Activated CD8-positive, alpha-beta memory T cell treated with anti-CD3 and anti-CD28 coated beads, Interleukin-2, amount 50 U/mL, for 4 hours (primary cell): Measurements from ENCODE around the gene MIPOL1.
"Not testable (repeated sequence)": the region's sequence is repeated elsewhere in the genome, so short reads cannot be mapped to it uniquely, and the experiment has no call there.

Experiments
- DNase-seq: peaks from one replicate; pipeline ENCODE4 v3.0.0-alpha.2; 2020

MIPOL1 gene

DNA sequence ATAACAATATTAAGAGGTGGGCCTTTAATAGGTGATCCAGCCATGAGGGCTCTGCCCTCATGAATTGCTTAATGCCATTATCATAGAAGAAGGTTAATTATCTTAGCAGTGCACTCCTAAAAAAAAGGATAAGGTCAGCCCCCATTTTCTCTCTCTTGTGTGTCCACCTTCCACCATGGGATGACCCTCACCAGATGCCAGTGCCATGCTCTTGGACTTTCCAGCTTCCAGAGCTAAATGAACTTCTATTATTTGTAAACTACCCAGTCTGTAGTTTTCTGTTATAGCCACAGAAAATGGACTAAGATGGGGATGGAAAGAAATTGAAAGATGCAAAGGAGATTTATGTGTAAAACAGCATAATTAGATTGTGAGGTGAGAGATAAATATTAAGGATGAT is 271.9 kb downstream of the MIPOL1 start:
- no peak for DNase-seq

DNA sequence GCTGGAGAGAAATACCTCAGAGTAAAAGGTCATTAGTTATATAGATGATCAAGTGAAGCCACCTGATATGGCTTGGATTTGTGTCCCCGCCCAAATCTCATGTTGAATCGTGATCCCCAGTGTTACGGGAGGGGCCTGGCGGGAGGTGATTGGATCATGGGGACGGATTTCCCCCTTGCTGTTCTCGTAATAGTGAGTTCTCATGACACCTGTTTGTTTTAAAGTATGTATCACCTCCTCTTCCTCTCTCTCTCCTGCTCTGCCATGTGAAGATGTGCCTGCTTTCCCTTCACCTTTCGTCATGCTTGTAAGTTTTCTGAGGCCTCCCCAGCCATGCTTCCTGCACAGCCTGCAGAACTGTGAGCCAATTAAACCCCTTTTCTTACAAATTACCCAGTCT is 272.5 kb downstream of the MIPOL1 start:
- no peak for DNase-seq

DNA sequence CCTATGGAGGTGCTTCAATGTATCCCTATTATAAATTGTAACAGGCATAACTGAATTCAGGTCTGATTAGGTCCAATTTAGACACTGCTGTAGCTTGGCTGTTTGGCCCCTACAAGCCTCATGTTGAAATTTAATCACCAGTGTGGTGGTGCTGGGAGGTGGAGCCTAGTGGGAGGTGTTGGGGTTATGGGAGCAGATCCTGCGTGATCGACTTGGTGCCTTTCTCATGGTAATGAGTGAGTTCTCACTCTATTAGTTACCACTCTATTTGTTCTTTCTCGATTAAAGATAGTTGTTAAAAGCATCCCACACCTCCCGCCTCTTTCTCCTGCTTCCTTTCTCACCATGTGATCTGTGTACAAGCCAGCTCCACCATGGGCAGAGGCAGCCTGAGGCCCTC is 275.2 kb downstream of the MIPOL1 start:
- no peak for DNase-seq

- no peak for DNase-seq
These were observed 276.5 kb downstream of the MIPOL1 start for GRCh38 chr14:37474191-37474590.

- no peak for DNase-seq
These were observed 282.9 kb downstream of the MIPOL1 start for GRCh38 chr14:37480446-37481290.

DNA sequence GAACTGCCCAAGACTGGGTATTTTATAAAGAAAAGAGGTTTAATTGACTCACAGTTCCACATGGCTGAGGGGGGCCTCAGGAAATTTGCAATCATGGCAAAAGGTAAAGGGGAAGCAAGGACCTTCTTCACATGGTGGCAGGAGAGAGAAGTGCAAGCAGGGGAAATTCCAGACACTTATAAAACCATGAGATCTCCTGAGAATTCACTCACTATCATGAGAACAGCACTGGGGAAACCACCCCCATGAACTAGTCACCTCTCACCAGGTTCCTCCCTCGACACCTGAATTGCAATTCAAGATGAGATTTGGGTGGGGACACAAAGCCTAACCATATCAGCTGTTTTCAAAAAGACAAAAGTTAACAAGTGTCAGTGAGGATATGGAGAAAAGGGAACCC is 284.7 kb downstream of the MIPOL1 start:
- no peak for DNase-seq

DNA sequence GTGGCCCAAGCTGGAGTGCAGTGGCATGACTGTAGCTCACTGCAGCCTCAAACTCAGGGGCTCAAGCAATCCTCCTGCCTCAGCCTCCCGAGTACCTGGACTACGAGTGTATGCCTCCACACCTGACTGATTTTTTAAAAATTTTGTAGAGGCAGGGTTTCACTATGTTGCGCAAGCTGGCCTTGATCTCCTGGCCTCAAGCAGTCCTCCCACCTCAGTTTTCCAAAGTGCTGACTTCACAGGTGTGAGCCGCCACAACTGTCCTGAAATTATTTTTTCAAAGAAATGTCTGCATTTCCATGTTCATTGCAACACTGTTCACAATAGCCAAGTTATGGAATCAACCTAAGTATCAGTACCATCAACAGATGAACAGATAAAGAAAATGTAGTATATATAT is 285.9 kb downstream of the MIPOL1 start:
- no peak for DNase-seq

DNA sequence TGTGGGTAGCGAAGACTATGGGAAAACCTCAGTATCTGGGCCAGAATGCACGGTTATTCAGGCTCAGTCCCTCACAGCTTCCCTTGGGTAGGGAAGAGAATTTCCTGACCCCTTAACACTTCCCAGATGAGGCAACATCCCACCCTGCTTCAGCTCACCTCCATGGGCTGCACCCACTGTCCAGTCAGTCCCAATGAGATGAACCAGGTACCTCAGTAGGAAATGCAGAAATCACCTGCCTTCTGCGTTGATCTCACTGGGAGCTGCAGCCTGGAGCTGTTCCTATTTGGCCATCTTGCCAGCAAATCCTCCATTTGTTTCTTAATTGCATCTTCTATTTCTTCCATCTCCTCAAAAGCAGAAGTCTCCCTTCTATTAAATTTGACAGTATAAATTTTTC is 292.9 kb downstream of the MIPOL1 start:
- no peak for DNase-seq

- no peak for DNase-seq
These were observed 293.3 kb downstream of the MIPOL1 start for GRCh38 chr14:37491076-37491475.

- no peak for DNase-seq
These were observed 295.9 kb downstream of the MIPOL1 start for GRCh38 chr14:37493606-37494005.

DNA sequence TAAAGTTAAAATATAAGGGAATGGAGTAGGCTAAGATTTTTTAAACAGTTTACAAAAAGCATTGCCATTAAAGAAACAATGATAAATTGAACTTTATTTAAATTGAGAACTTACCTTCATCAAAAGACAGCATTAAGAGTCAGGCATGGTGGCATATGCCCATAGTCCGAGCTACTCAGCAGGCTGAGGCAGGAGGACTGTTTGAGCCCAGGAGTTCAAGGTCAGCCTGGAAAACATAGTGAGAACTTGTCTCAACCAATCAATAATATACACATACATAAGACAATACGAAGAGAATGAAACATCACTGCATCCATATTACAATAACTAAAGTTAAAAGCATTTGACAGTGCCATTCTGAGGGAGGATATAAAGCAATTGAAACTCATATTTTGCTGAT is 299.7 kb downstream of the MIPOL1 start:
- no peak for DNase-seq

DNA sequence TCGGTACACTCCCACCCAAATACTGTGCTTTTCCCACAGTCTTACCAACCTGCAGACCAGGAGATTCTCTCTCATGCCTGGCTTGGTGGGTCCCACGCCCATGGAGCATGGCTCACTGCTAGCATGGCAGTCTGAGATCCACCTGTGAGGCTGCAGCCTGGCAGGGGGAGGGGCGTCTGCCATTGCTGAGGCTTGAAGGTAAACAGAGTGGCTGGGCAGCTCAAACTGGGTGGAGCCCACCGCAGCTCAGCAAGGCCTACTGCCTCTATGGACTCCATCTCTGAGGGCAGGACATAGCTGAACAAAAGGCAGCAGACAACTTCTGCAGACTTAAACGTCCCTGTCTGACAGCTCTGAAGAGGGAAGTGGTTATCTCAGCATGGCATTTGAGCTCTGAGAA is 304.1 kb downstream of the MIPOL1 start:
- DNase-seq: no peak

DNA sequence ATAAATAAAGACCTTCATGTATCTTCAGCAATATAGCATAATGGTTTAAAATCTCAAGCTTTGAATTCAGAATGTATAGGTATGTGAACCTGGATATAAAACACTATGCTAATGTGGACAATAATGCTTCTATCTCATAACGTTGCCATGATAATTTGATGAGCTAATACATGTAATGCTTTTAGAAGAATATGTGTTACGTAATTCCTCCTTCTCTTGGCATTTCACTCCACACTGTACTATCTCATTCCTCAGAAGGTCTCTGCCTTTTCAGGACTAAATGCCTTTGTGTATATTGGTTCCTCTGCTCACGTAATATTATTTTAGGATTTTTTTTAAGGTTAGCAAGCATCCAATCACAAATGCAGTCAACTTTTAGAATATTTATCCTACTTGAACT is 310.8 kb downstream of the MIPOL1 start:
- no peak for DNase-seq

- DNase-seq: no peak
These were observed 314.4 kb downstream of the MIPOL1 start for GRCh38 chr14:37512173-37512572.

DNA sequence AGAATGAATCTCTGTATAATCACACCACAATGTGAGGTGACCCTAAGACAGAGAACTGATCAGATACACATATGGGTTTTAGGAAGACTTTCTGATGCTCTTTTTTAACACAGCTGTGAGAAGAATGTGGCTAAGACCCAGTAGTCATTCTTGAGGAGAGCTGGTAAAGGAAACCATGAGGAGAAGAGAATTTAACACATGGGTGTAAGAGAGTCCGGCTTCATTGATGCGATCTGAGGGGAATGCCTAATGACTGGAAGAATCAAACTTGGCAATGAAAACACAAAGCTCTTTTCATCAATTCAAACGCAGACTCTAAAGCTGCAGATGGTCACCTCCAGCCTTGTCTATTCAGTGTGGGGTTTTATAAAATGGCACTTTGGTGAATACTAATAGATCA is 318.0 kb downstream of the MIPOL1 start:
- DNase-seq: no peak

DNA sequence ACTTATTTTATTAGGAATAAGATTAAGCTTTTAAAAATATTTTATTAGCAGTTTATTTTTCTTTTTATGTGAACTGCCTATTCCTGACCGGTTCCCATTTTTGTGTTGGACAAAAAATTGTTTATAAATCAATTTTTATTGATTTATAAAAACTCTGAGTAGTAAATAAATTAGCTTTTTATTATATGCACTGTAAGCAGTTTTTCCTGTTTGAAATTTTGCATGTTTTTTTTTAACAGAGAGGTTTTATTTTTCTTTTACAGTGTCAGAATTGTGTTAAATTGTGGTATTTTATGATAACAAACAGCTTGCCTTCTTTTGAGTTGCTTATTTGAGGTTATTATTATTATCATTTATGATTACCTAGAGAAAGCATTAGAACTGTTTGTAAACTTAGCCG is 329.3 kb downstream of the MIPOL1 start:
- DNase-seq: no peak

- DNase-seq: no peak
These were observed 342.3 kb downstream of the MIPOL1 start for GRCh38 chr14:37539992-37540391.

DNA sequence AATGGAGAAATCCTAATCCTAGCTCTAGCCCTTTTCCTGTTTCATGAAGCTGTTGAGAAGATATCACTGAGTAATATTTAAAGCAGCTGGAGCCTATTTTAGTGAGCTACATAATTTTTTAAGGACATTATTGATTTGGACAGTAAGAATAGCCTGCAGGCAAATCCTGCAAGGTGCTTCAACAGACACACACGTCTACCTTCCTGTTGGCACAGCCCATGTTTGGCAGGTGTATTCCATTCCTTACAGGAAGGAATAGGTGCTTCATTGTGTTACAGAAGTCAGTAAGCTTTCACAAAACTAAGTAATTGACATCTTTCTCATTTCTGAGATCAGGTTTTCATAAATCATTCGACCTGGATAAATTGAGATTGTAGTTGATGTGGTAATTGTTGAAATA is 346.7 kb downstream of the MIPOL1 start:
- no peak for DNase-seq

- no peak for DNase-seq
These were observed 347.4 kb downstream of the MIPOL1 start for GRCh38 chr14:37545174-37545573.

DNA sequence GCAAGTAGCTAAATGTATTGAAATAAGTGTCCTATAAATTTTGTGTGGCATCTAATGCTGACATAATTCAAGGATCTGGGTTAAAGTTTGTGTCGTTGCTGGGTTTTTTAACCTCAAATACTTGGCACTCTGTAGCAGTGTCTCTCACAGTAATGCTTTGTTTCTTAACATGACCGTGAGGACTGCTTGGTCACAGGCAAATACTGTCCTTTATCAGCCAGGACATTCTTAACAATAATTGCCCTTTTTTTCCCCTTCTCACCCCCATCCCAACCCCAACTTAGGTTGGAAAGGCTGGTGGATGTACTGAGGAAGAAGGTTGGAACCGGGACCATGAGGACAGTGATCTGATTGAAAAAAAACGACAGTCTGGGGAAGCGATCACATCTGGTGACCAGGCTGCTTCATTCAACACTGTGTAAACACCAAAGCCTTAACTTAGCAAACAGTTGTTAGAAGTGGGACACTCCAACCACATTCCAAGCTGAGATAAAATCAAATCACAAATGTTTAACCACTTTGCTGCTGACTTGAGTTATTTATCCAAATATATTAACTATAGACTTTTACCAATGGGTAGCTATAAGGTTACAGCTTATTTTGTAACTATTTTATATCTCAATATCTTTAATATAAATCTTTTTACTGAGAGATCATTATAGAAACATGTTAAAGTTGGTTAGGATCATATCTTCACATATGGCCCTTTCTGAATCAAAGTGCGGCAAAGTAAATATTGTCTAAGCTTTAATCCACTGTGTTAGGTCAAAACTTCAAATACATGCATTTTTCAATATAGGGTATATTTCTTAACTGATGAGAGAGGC is 349.1 kb downstream of the MIPOL1 start:
- DNase-seq: no peak

GRCh38 chr14:37550511-37550910 is 352.8 kb downstream of the MIPOL1 start:
- no peak for DNase-seq

- no peak for DNase-seq
These were observed 353.4 kb downstream of the MIPOL1 start for GRCh38 chr14:37551119-37551518.

- DNase-seq: no peak
These were observed 356.3 kb downstream of the MIPOL1 start for GRCh38 chr14:37553935-37554550.

GRCh38 chr14:37555596-37555995 is 357.9 kb downstream of the MIPOL1 start:
- not testable (repeated sequence) for DNase-seq
